IPS-20b (cell line): Measurements from ENCODE around the gene OGFOD2.
"Not testable (repeated sequence)": the region's sequence is repeated elsewhere in the genome, so short reads cannot be mapped to it uniquely, and the experiment has no call there.

ENCODE experiments used
- H3K27ac ChIP-seq: one replicate; pipeline ENCODE4 v1.5.1; 2013; ENCODE audit warnings: low read length
- H3K27me3 ChIP-seq: 2 replicates; pipeline ENCODE4 v1.6.1; 2013; ENCODE audit warnings: mild to moderate bottlenecking, low read length, inconsistent platforms; ENCODE audit not compliant: insufficient read depth
- H3K36me3 ChIP-seq: 2 replicates; pipeline ENCODE4 v1.6.1; 2013; ENCODE audit warnings: low read depth, mild to moderate bottlenecking, inconsistent platforms, low read length, moderate library complexity; ENCODE audit not compliant: insufficient read depth
- H3K4me1 ChIP-seq: 2 replicates; pipeline ENCODE4 v1.6.1; 2013; ENCODE audit warnings: mild to moderate bottlenecking, control low read depth, inconsistent platforms, low read length, moderate library complexity; ENCODE audit not compliant: insufficient read depth
- H3K4me3 ChIP-seq: 2 replicates; pipeline ENCODE4 v1.5.1; 2013; ENCODE audit warnings: mild to moderate bottlenecking, low read length, inconsistent platforms
- H3K9ac ChIP-seq: 2 replicates; pipeline ENCODE4 v1.6.1; 2013; ENCODE audit warnings: low read depth, mild to moderate bottlenecking, inconsistent platforms, low read length, moderate library complexity
- H3K9me3 ChIP-seq: 2 replicates; pipeline ENCODE4 v1.6.1; 2013; ENCODE audit warnings: mild to moderate bottlenecking, low read depth, low read length, inconsistent platforms; ENCODE audit not compliant: insufficient read depth

OGFOD2 gene

DNA sequence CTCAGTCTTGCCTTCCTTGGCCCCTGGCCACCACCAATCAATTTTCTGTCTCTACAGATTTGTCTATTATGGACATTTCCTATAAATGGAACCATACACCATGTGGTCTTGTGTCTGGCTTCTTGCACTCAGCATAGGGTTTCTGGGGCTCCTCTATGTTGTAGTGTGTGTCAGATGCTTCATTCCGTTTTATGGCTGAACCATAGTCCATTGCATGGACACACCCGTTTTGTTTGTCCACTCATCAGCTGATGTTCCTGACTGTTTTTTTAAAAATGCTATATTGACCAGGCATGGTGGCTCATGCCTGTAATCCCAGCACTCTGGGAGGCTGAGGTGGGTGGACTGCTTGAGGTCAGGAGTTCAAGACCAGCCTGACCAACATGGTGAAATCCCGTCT, 26.4 kb downstream of the OGFOD2 start:
- Histone ChIP-seq H3K4me1 (no peaks in the 10 kb centered on the region), H3K9me3 (no peaks in the 10 kb centered on the region), H3K27ac (no peak overlapping the region), H3K9ac (no peak overlapping the region), H3K4me3 (no peak overlapping the region), H3K36me3 (no peaks in the 10 kb centered on the region), H3K27me3 (no peaks in the 10 kb centered on the region)

- H3K27me3 ChIP-seq, result no peaks in the 10 kb centered on the region
- H3K27ac ChIP-seq, result no peak overlapping the region
- no peaks in the 10 kb centered on the region for H3K36me3 ChIP-seq
- H3K4me3 ChIP-seq, result no peak overlapping the region
- H3K9me3 ChIP-seq, result no peaks in the 10 kb centered on the region
- H3K4me1 ChIP-seq, result no peaks in the 10 kb centered on the region
- no peak overlapping the region for H3K9ac ChIP-seq
Measured at GRCh38 chr12:123003257-123003656, 28.2 kb downstream of the OGFOD2 start.

DNA sequence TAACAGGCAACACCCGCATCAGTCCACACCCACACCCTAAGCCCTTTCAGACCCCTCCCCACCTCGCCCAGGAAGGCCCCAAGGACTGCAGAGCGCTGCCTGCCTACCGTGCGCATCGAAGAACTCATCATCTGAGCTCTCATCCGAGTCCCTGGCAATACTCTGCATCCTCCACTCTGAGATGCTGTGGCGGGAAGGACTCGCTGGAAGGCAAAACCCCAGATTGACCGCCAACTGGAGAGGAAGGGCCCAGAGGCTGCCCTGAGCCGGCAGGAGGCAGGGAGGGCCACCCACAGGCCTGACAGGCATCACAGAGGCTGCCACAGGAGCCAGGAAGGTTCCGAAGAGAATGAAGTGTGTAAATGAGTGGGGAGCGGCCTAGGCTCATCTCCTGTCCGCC, 29.2 kb downstream of the OGFOD2 start:
- no peak overlapping the region for H3K4me3 ChIP-seq
- no peaks in the 10 kb centered on the region for H3K4me1 ChIP-seq
- H3K9me3 ChIP-seq, result no peaks in the 10 kb centered on the region
- no peak overlapping the region for H3K27ac ChIP-seq
- no peak overlapping the region for H3K9ac ChIP-seq
- no peaks in the 10 kb centered on the region for H3K36me3 ChIP-seq
- no peaks in the 10 kb centered on the region for H3K27me3 ChIP-seq

GRCh38 chr12:123005081-123005626, 30.1 kb downstream of the OGFOD2 start:
- no peaks in the 10 kb centered on the region for H3K9me3 ChIP-seq
- no peaks in the 10 kb centered on the region for H3K36me3 ChIP-seq
- H3K9ac ChIP-seq, result no peak overlapping the region
- no peak overlapping the region for H3K27ac ChIP-seq
- H3K27me3 ChIP-seq, result no peaks in the 10 kb centered on the region
- no peak overlapping the region for H3K4me3 ChIP-seq
- H3K4me1 ChIP-seq, result no peaks in the 10 kb centered on the region

DNA sequence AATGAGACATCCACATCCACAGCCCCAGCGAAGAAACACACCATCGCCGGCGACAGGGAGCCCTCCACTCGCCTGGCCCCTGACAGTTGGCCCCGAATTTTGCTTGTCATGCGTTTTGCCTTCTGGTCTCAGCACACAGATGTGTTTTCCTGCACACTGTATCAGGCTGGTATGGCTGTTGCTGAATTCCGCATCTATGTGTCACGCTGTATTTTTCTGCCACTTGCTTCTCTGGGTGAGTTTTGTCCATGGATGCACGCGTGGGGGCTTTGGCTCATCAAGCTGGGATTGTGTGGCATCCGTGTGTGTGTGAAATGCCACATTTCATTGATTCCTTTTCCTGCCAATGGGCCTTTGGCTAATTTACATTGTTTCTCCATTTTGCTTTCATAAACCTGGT, 31.9 kb downstream of the OGFOD2 start:
- no peaks in the 10 kb centered on the region for H3K36me3 ChIP-seq
- no peaks in the 10 kb centered on the region for H3K9me3 ChIP-seq
- H3K27ac ChIP-seq, result no peak overlapping the region
- no peaks in the 10 kb centered on the region for H3K27me3 ChIP-seq
- no peaks in the 10 kb centered on the region for H3K4me1 ChIP-seq
- H3K4me3 ChIP-seq, result no peak overlapping the region
- H3K9ac ChIP-seq, result no peak overlapping the region

DNA sequence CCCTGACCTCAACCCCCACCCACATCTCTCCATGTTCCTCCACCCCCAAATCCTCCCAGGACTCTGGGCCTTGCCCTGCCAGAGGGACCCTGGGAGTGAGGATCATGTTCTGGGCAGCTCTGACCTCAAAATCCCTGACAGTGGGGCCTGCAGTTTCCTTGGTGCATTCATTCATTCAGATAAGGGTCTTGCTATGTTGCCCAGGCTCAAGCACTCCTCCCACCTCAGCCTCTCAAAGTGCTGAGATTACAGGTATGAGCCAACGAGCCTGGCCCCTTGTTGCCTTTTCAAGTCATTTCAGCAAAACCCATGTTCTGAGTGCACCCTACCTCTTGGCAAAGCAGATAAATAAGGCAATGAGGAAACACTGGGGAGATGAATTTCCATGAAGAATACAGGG, 35.1 kb downstream of the OGFOD2 start:
- Histone ChIP-seq H3K9ac (no peak overlapping the region), H3K9me3 (no peaks in the 10 kb centered on the region), H3K36me3 (no peaks in the 10 kb centered on the region), H3K27ac (no peak overlapping the region), H3K27me3 (no peaks in the 10 kb centered on the region), H3K4me3 (no peak overlapping the region), H3K4me1 (no peaks in the 10 kb centered on the region)

DNA sequence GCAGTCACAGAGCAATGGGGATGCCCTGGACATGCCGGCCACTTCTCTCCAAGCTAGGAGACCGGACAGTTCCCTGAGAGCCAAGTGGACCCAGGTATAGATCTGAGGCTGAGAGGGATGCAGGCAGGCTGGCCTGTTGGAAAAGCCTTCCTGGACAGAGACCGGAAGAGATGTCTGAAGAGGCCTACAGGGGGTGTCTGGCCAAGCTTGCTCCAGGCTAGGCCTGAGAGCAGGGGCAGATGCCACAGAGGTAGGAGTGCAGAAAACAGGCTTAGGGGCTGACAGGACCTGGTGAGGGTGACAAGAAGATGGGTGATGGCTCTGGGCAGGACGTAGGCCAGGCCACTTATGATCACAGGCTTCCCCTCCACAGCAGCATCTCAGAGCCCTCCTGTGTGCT, 35.6 kb downstream of the OGFOD2 start:
- H3K9ac ChIP-seq, result no peak overlapping the region
- no peaks in the 10 kb centered on the region for H3K4me1 ChIP-seq
- H3K36me3 ChIP-seq, result no peaks in the 10 kb centered on the region
- H3K4me3 ChIP-seq, result no peak overlapping the region
- no peaks in the 10 kb centered on the region for H3K27me3 ChIP-seq
- H3K27ac ChIP-seq, result no peak overlapping the region
- no peaks in the 10 kb centered on the region for H3K9me3 ChIP-seq

DNA sequence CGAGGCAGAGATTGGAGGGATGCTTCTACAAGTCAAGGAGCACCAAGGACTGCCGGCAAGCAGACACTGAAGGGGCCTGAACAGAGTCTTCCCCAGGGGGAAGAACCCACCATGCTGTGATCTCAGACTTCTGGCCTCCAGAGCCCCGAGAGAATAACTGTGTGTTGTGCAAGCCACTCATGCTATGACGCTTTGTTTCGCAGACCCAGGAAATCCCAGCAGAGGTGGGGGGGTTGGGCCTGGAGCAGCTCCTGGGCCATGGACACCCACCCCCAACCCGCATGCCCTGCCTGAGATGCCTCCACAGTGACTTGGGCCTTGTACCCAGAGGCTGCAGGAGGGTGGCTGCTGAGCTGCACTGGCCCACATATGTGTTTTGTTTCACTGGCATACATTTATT, 36.7 kb downstream of the OGFOD2 start:
- Histone ChIP-seq H3K27ac (no peak overlapping the region), H3K36me3 (no peaks in the 10 kb centered on the region), H3K27me3 (no peaks in the 10 kb centered on the region), H3K4me1 (no peaks in the 10 kb centered on the region), H3K4me3 (no peak overlapping the region), H3K9ac (no peak overlapping the region), H3K9me3 (no peaks in the 10 kb centered on the region)

- H3K27ac ChIP-seq, result no peak overlapping the region
- no peaks in the 10 kb centered on the region for H3K36me3 ChIP-seq
- H3K9ac ChIP-seq, result no peak overlapping the region
- H3K4me3 ChIP-seq, result no peak overlapping the region
- H3K27me3 ChIP-seq, result no peaks in the 10 kb centered on the region
- H3K9me3 ChIP-seq, result no peaks in the 10 kb centered on the region
- no peaks in the 10 kb centered on the region for H3K4me1 ChIP-seq
Measured at GRCh38 chr12:123013185-123014095, 38.4 kb downstream of the OGFOD2 start.

DNA sequence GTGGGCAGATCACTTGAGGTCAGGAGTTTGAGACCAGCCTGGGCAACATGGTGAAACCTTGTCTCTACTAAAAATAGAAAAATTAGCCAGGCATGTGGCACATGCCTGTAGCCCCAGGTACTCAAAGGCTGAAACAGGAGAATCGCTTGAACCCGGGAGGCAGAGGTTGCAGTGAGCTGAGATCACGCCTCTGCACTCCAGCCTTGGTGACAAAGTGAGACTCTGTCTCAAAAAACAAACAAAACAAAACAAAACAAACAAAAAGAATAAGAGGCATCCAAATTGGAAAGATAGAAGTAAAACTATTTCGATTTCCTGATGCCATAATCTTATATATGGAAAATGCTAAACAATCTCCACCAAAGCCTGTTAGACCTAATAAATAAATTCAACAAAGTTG, 39.4 kb downstream of the OGFOD2 start:
- H3K36me3 ChIP-seq, H3K9ac ChIP-seq, H3K27me3 ChIP-seq, H3K4me3 ChIP-seq, H3K9me3 ChIP-seq, H3K4me1 ChIP-seq, H3K27ac ChIP-seq: not testable (repeated sequence)

DNA sequence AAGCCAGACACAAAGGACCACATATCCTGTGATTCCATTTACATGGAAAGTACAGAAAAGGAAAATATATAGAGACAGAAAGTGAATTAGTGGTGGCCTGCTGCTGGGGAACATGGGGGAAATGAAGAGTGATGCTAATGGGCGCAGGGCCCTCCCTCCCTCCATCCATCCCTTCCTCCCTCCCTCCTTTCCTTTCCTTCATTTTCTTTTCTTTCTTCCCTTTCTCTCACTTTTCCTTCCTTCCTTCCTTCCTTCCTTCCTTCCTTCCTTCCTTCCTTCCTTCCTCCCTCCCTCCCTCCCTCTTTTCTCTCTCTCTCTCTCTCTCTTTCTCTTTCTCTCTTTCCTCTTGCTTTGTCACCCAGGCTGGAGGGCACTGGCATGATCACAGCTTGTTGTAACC, 42.7 kb downstream of the OGFOD2 start:
- Histone ChIP-seq H3K27ac (no peak overlapping the region), H3K36me3 (no peaks in the 10 kb centered on the region), H3K27me3 (no peaks in the 10 kb centered on the region), H3K9me3 (no peaks in the 10 kb centered on the region), H3K9ac (no peak overlapping the region), H3K4me1 (no peaks in the 10 kb centered on the region), H3K4me3 (no peak overlapping the region)

- H3K27me3 ChIP-seq, result no peaks in the 10 kb centered on the region
- no peaks in the 10 kb centered on the region for H3K36me3 ChIP-seq
- H3K4me3 ChIP-seq, result no peak overlapping the region
- no peak overlapping the region for H3K9ac ChIP-seq
- no peaks in the 10 kb centered on the region for H3K9me3 ChIP-seq
- no peaks in the 10 kb centered on the region for H3K4me1 ChIP-seq
- H3K27ac ChIP-seq, result no peak overlapping the region
Measured at GRCh38 chr12:123019841-123020138, 44.7 kb downstream of the OGFOD2 start.
